OCI-LY3 (cell line): ENCODE measurements around the gene ADARB2.

ENCODE experiments used
- H2AFZ ChIP-seq: fragments of 200-600, 300-600 bp; shearing (Covaris generic); 2 replicates; pipeline ENCODE4 v1.6.0; 2014; ENCODE audit warnings: antibody characterized with exemption, low read depth, low read length
- H3K27ac ChIP-seq: fragments of 200-600, 300-600 bp; sonication (generic); 2 replicates; pipeline ENCODE4 v1.5.1; 2014; ENCODE audit warnings: mild to moderate bottlenecking, low read length, moderate library complexity, mixed read lengths
- H3K27me3 ChIP-seq: fragments of 200-600, 300-600 bp; sonication (generic); 2 replicates; pipeline ENCODE4 v1.6.1; 2014; ENCODE audit warnings: low read depth, low read length, mixed read lengths
- H3K36me3 ChIP-seq: fragments of 200-600, 300-600 bp; sonication (generic); replicated peaks from 2 replicates; pipeline ENCODE3; 2014; ENCODE audit warnings: low read depth, low read length, mixed read lengths
- H3K4me1 ChIP-seq: fragments of 300-600, 200-600 bp; sonication (generic); 2 replicates; pipeline ENCODE4 v1.6.1; 2014; ENCODE audit warnings: low read length, mixed read lengths
- H3K4me2 ChIP-seq: fragments of 200-600, 300-600 bp; sonication (generic); 2 replicates; pipeline ENCODE4 v1.6.1; 2014; ENCODE audit warnings: low read length, mixed read lengths
- H3K4me3 ChIP-seq: fragments of 300-600, 200-600 bp; sonication (generic); 2 replicates; pipeline ENCODE4 v1.5.1; 2014; ENCODE audit warnings: antibody characterized with exemption, mild to moderate bottlenecking, low read length, moderate library complexity
- H3K79me2 ChIP-seq: fragments of 300-600, 200-600 bp; shearing (Covaris generic); 2 replicates; pipeline ENCODE4 v1.6.1; 2014; ENCODE audit warnings: mild to moderate bottlenecking, low read length, mixed read lengths
- H3K9ac ChIP-seq: fragments of 300-600, 200-600 bp; shearing (Covaris generic); 2 replicates; pipeline ENCODE4 v1.6.0; 2014; ENCODE audit warnings: mild to moderate bottlenecking, low read length, moderate library complexity
- H3K9me3 ChIP-seq: fragments of 200-600, 300-600 bp; shearing (Covaris generic); 2 replicates; pipeline ENCODE4 v1.6.1; 2014; ENCODE audit warnings: low read length, mixed read lengths; ENCODE audit not compliant: insufficient read depth
- H4K20me1 ChIP-seq: fragments of 200-600, 300-600 bp; sonication (generic); 2 replicates; pipeline ENCODE4 v1.6.1; 2016; ENCODE audit warnings: low read length, mixed read lengths; ENCODE audit not compliant: insufficient read depth
- CTCF ChIP-seq: fragments of 200-600, 300-600 bp; sonication (generic); IDR thresholded peaks from 2 replicates; pipeline ENCODE4 v1.5.1; 2014; ENCODE audit warnings: antibody characterized with exemption, low read length, low read depth
- EZH2phosphoT487 ChIP-seq: fragments of 200-600 bp; shearing (Covaris generic); IDR thresholded peaks from 2 replicates; pipeline ENCODE4 v1.6.1; 2018; ENCODE audit warnings: antibody characterized with exemption, mixed run types, low read depth

The ADARB2 gene

DNA sequence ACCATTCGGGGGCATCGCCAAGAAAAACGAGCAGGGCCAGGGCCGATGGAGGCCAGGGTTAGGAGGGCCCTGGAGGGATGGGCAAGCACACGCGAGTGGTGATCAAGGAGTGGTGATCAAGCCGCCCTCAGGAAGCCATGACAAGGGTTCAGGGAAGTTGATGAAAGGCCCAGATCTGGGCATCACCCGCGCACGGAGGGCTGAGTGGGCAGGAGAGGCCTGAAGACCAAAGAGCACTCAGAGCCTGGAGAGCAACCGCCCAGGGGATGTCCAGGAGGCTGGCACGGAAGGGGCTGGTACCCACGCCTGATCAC lies 566.5 kb downstream of the ADARB2 start:
- Histone ChIP-seq H3K9me3 (no peaks in the 10 kb centered on the region), H4K20me1 (no peaks in the 10 kb centered on the region), H3K27me3 (no peaks in the 10 kb centered on the region), H3K27ac (no peak overlapping the region), H3K79me2 (no peaks in the 10 kb centered on the region), H3K4me3 (no peak overlapping the region), H3K9ac (no peak overlapping the region), H3K4me1 (no peaks in the 10 kb centered on the region), H3K4me2 (no peak overlapping the region), H3K36me3 (no peaks in the 10 kb centered on the region), H2AFZ (no peak overlapping the region)
- no peak for TF ChIP-seq CTCF

DNA sequence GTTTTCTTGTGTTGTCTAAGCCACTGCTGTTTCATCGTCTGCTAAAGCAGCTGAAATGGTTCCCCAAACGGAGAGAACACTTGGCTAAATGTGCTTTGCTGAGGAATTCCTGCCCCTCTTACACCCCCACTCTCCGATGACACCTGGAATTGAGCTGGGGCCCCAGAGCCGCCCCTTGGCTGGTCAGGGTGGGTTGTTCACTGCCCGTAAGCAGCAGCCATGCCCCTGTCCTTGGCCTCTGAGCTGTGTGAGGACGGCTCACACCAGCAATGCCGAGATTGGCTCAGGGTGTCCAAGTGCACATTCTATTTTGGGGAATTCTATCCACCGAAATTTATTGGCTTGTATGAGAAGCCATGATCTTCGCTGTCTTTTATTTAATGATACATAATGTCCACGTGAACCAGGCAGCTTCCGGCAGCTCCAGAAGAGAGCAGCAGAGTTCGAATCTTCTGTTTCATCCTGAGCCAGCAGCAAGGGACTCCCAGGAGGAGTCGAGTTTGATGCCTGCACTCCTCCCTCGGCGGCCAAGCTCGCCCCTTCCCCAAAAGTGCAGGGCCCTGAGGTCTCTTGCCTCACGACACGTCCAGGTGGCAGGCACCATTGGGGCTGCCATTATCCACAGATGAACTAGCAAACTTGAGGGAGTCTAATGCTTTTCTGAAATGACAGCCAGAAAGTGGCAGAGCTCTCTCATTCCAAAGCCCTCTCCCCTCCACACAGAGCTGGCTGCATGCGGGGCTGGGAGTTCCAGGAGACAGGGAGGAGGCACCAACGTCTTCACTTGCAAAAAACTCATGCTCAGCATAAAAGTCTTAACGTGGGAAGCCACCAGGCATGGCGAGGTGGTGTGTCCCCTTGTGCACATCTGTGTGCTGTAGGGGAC lies 567.1 kb downstream of the ADARB2 start:
- Histone ChIP-seq H3K79me2 (no peaks in the 10 kb centered on the region), H4K20me1 (no peaks in the 10 kb centered on the region), H3K27me3 (no peaks in the 10 kb centered on the region), H3K9me3 (no peaks in the 10 kb centered on the region), H3K36me3 (no peaks in the 10 kb centered on the region), H3K4me3 (no peak overlapping the region), H3K4me1 (no peaks in the 10 kb centered on the region), H3K9ac (no peak overlapping the region), H2AFZ (no peak overlapping the region), H3K4me2 (no peak overlapping the region), H3K27ac (no peak overlapping the region)
- TF ChIP-seq EZH2phosphoT487, result no peak

GRCh38 chr10:1169186-1169885 lies 568.0 kb downstream of the ADARB2 start:
- no peaks in the 10 kb centered on the region for H3K36me3 ChIP-seq
- TF ChIP-seq EZH2phosphoT487 (no peak), CTCF (no peak)
- no peak overlapping the region for H3K4me3 ChIP-seq
- no peak overlapping the region for H3K4me2 ChIP-seq
- H3K4me1 ChIP-seq, result no peaks in the 10 kb centered on the region
- no peak overlapping the region for H3K27ac ChIP-seq
- no peaks in the 10 kb centered on the region for H3K9me3 ChIP-seq
- no peaks in the 10 kb centered on the region for H4K20me1 ChIP-seq
- no peaks in the 10 kb centered on the region for H3K27me3 ChIP-seq
- no peaks in the 10 kb centered on the region for H3K79me2 ChIP-seq
- no peak overlapping the region for H3K9ac ChIP-seq
- no peak overlapping the region for H2AFZ ChIP-seq

- no peaks in the 10 kb centered on the region for H3K9me3 ChIP-seq
- H3K27me3 ChIP-seq, result no peaks in the 10 kb centered on the region
- TF ChIP-seq CTCF (no peak), EZH2phosphoT487 (no peak)
- H3K4me1 ChIP-seq, result no peaks in the 10 kb centered on the region
- no peak overlapping the region for H3K4me2 ChIP-seq
- H3K79me2 ChIP-seq, result no peaks in the 10 kb centered on the region
- H4K20me1 ChIP-seq, result no peaks in the 10 kb centered on the region
- no peak overlapping the region for H3K27ac ChIP-seq
- H3K36me3 ChIP-seq, result no peaks in the 10 kb centered on the region
- no peak overlapping the region for H3K4me3 ChIP-seq
- no peak overlapping the region for H3K9ac ChIP-seq
- H2AFZ ChIP-seq, result no peak overlapping the region
These were observed 568.6 kb downstream of the ADARB2 start for GRCh38 chr10:1168763-1169162.
